DOHH2 (cell line): Measurements from ENCODE around the gene DNAJC22.

Experiments
- H3F3A ChIP-seq: fragments of 200-600 bp; sonication (generic), shearing (Covaris generic); 2 replicates; pipeline ENCODE4 v1.6.0; 2016; ENCODE audit warnings: antibody characterized with exemption, mild to moderate bottlenecking; ENCODE audit not compliant: control insufficient read depth, insufficient read depth
- H3K27ac ChIP-seq: fragments of 200-600 bp; sonication (generic); 2 replicates; pipeline ENCODE4 v1.5.1; 2014; ENCODE audit warnings: low read depth, mild to moderate bottlenecking, low read length, moderate library complexity
- H3K27me3 ChIP-seq: fragments of 200-600 bp; sonication (generic); 2 replicates; pipeline ENCODE4 v1.6.1; 2014; ENCODE audit warnings: mild to moderate bottlenecking, low read length, mixed read lengths; ENCODE audit not compliant: control insufficient read depth
- H3K36me3 ChIP-seq: fragments of 200-600 bp; sonication (generic); 2 replicates; pipeline ENCODE4 v1.6.1; 2014; ENCODE audit warnings: mild to moderate bottlenecking, low read length, moderate library complexity, mixed read lengths; ENCODE audit not compliant: control insufficient read depth
- H3K4me1 ChIP-seq: fragments of 200-600 bp; sonication (generic); 2 replicates; pipeline ENCODE4 v1.6.1; 2014; ENCODE audit warnings: mild to moderate bottlenecking, low read length, mixed read lengths; ENCODE audit not compliant: control insufficient read depth
- H3K4me2 ChIP-seq: fragments of 200-600 bp; sonication (generic); 2 replicates; pipeline ENCODE4 v1.6.0; 2014; ENCODE audit warnings: mild to moderate bottlenecking, low read length, moderate library complexity
- H3K4me3 ChIP-seq: fragments of 200-600 bp; sonication (generic); 2 replicates; pipeline ENCODE4 v1.5.1; 2014; ENCODE audit warnings: mild to moderate bottlenecking, low read length, mixed read lengths
- H3K79me2 ChIP-seq: fragments of 200-600 bp; sonication (generic); 2 replicates; pipeline ENCODE4 v1.6.1; 2014; ENCODE audit warnings: mild to moderate bottlenecking, low read length, mixed read lengths; ENCODE audit not compliant: control insufficient read depth
- H3K9me2 ChIP-seq: fragments of 200-600 bp; sonication (generic); replicated peaks from 2 replicates; pipeline ENCODE4 v1.6.1; 2014; ENCODE audit warnings: mild to moderate bottlenecking, low read length, mixed read lengths; ENCODE audit not compliant: control insufficient read depth
- H3K9me3 ChIP-seq: fragments of 200-600 bp; sonication (generic); 2 replicates; pipeline ENCODE4 v1.6.1; 2014; ENCODE audit warnings: antibody characterized with exemption, low read length, mixed read lengths; ENCODE audit not compliant: control insufficient read depth, insufficient read depth
- H4K20me1 ChIP-seq: fragments of 200-600 bp; sonication (generic); 2 replicates; pipeline ENCODE4 v1.6.0; 2014; ENCODE audit warnings: low read depth, mild to moderate bottlenecking, antibody characterized with exemption, low read length, moderate library complexity; ENCODE audit not compliant: control insufficient read depth, insufficient read depth
- CTCF ChIP-seq: fragments of 200-600 bp; sonication (generic); IDR thresholded peaks from one replicate; pipeline ENCODE4 v1.5.1; 2014; ENCODE audit warnings: antibody characterized with exemption, mild to moderate bottlenecking, low read depth, low read length; ENCODE audit not compliant: poor library complexity, severe bottlenecking
- EZH2phosphoT487 ChIP-seq: fragments of 200-600 bp; sonication (generic); IDR thresholded peaks from 2 replicates; pipeline ENCODE4 v1.6.1; 2017; ENCODE audit warnings: borderline replicate concordance, mild to moderate bottlenecking, antibody characterized with exemption, low read length, moderate library complexity, mixed read lengths

Gene DNAJC22

GRCh38 chr12:49366652-49367380 lies 20.1 kb downstream of the DNAJC22 start:
- Histone ChIP-seq H3K9me3 (no peaks in the 10 kb centered on the region), H3K4me2 (peak overlapping the region; percentile 96), H3K9me2 (no peaks in the 10 kb centered on the region), H4K20me1 (no peaks in the 10 kb centered on the region), H3F3A (peaks cover 17% of the 10 kb centered on the region), H3K4me3 (peak overlapping the region; percentile 95), H3K36me3 (peaks cover 2% of the 10 kb centered on the region; the same call in 1 of the 2 replicates), H3K27me3 (no peaks in the 10 kb centered on the region), H3K79me2 (peaks cover 43% of the 10 kb centered on the region), H3K27ac (peak overlapping the region; percentile 84), H3K4me1 (peaks cover 34% of the 10 kb centered on the region)
- peak; percentile 41 for TF ChIP-seq CTCF
- no peak for TF ChIP-seq EZH2phosphoT487

GRCh38 chr12:49367381-49368239 lies 20.9 kb downstream of the DNAJC22 start, which contains the start of gene SPATS2:
Gene SPATS2 (plus strand): TSS chr12:49367462. CDS start chr12:49461013, 93,551 bp downstream.
- peaks cover 9% of the 10 kb centered on the region; the same call in 1 of the 2 replicates for H3K36me3 ChIP-seq
- peak within 1 kb of the TSS; percentile 84 for H3K27ac ChIP-seq
- TF ChIP-seq CTCF (no peak), EZH2phosphoT487 (no peak)
- H3K4me1 ChIP-seq = peaks cover 34% of the 10 kb centered on the region
- peaks cover 17% of the 10 kb centered on the region for H3F3A ChIP-seq
- peak within 1 kb of the TSS; percentile 96 for H3K4me2 ChIP-seq
- no peaks in the 10 kb centered on the region for H3K9me2 ChIP-seq
- H3K27me3 ChIP-seq = no peaks in the 10 kb centered on the region
- no peaks in the 10 kb centered on the region for H4K20me1 ChIP-seq
- H3K4me3 ChIP-seq = peak within 1 kb of the TSS; percentile 95
- H3K9me3 ChIP-seq = no peaks in the 10 kb centered on the region
- H3K79me2 ChIP-seq = peaks cover 51% of the 10 kb centered on the region

GRCh38 chr12:49368240-49368600 lies 21.5 kb downstream of the DNAJC22 start:
- Histone ChIP-seq H3K4me3 (peak overlapping the region; percentile 95), H3K27me3 (no peaks in the 10 kb centered on the region), H3K4me2 (peak overlapping the region; percentile 96), H3K79me2 (peaks cover 56% of the 10 kb centered on the region), H3K9me2 (no peaks in the 10 kb centered on the region), H3K9me3 (no peaks in the 10 kb centered on the region), H3K36me3 (peaks cover 9% of the 10 kb centered on the region; the same call in 1 of the 2 replicates), H3K4me1 (peaks cover 34% of the 10 kb centered on the region), H3K27ac (peak overlapping the region; percentile 84), H3F3A (peaks cover 17% of the 10 kb centered on the region), H4K20me1 (no peaks in the 10 kb centered on the region)
- no peak for TF ChIP-seq EZH2phosphoT487
